Right atrium auricular region (tissue), 2 donors: ENCODE measurements around the gene TBC1D30. TPM values are rescaled to one million over a fixed set of nuclear protein-coding genes. Genes with fewer than 3 reads are reported as not detected.
A peak's percentile ranks its signal among the peaks of the same experiment; 100 is the strongest.
"Not testable (repeated sequence)": the region's sequence is repeated elsewhere in the genome, so short reads cannot be mapped to it uniquely, and the experiment has no call there.

ENCODE experiments used
- DNase-seq: peaks from one replicate; pipeline ENCODE4 v3.0.0-alpha.2; 2019; ENCODE audit warnings: low spot score
- H3K27ac ChIP-seq, 2 donors: fragments of 200-600 bp; sonication (generic); 1 replicate in 1 of 2; 2 replicates in 1 of 2; pipeline ENCODE4 v1.5.1; 2016 to 2019
- H3K27me3 ChIP-seq, 2 donors: fragments of 200-600 bp; sonication (generic); one replicate each; pipeline versions ENCODE4 v1.5.1 to v1.6.0; 2017 to 2019
- H3K36me3 ChIP-seq: fragments of 200-600 bp; sonication (generic); one replicate; pipeline ENCODE4 v1.5.1; 2016
- H3K4me1 ChIP-seq, 2 donors: fragments of 200-600 bp; sonication (generic); one replicate each; pipeline versions ENCODE4 v1.5.1 to v1.6.0; 2017 to 2019
- H3K4me3 ChIP-seq, 2 donors: fragments of 200-600 bp; sonication (generic); 1 replicate in 1 of 2; 2 replicates in 1 of 2; pipeline ENCODE4 v1.5.1; 2017 to 2019; ENCODE audit warnings: mild to moderate bottlenecking in 1 of 2, moderate library complexity in 1 of 2
- H3K9me3 ChIP-seq, 2 donors: fragments of 200-600 bp; sonication (generic); one replicate each; pipeline ENCODE4 v1.5.1; 2019
- CTCF ChIP-seq, 2 donors: fragments of 200-600 bp; sonication (generic); IDR thresholded peaks; one replicate each; pipeline ENCODE4 v1.5.1; 2019; ENCODE audit warnings: antibody characterized with exemption in 2 of 2
- total RNA-seq, 2 donors: library from RNA; depleted of rRNA; stranded (reverse); fragments of >200 nt; gene quantifications; one replicate each; pipeline ENCODE4 v1.1.0, GENCODE V29; 2016

Gene TBC1D30
- 1 to 10 TPM in 1 of 2 donors, under 1 TPM in 1; 0.48 to 3.3 TPM for total RNA-seq

GRCh38 chr12:64824500-64825142 is at the start of gene TBC1D30:
Gene TBC1D30 (plus strand): TSS chr12:64824647. CDS start chr12:64824880, 233 bp downstream.
- H3K27ac ChIP-seq = no peak within 1 kb of the TSS
- no peaks in the 10 kb centered on the region for H3K36me3 ChIP-seq
- H3K27me3 ChIP-seq = peaks cover 6 to 12% of the 10 kb centered on the region in 2 donors
- H3K9me3 ChIP-seq = peaks cover 0 to 12% of the 10 kb centered on the region in 2 donors
- peak within 1 kb of the TSS; percentile 32 to 54 for H3K4me3 ChIP-seq
- DNase-seq = no peak
- no peak for TF ChIP-seq CTCF (IDR thresholded peaks at IDR 0.05)
- H3K4me1 ChIP-seq = peaks cover 0 to 23% of the 10 kb centered on the region in 2 donors

- H3K4me3 ChIP-seq, H3K27ac ChIP-seq, H3K27me3 ChIP-seq, H3K4me1 ChIP-seq, H3K36me3 ChIP-seq, DNase-seq: not testable (repeated sequence)
- peaks cover 0 to 20% of the 10 kb centered on the region in 2 donors for H3K9me3 ChIP-seq
These were observed 49.2 kb upstream of the TBC1D30 start for GRCh38 chr12:64775147-64775736.

- no peak for TF ChIP-seq CTCF (IDR thresholded peaks at IDR 0.05)
- H3K27me3 ChIP-seq = no peaks in the 10 kb centered on the region
- peaks cover 0 to 28% of the 10 kb centered on the region in 2 donors for H3K4me1 ChIP-seq
- H3K9me3 ChIP-seq = peaks cover 0 to 19% of the 10 kb centered on the region in 2 donors
- H3K4me3 ChIP-seq = no peak overlapping the region
- H3K27ac ChIP-seq = peak overlapping the region in 1 of 2 donors; percentile 35
- no peaks in the 10 kb centered on the region for H3K36me3 ChIP-seq
- DNase-seq = no peak
These were observed 45.0 kb upstream of the TBC1D30 start for GRCh38 chr12:64779354-64779974.

- DNase-seq = no peak
- H3K36me3 ChIP-seq = no peaks in the 10 kb centered on the region
- peaks cover 0 to 12% of the 10 kb centered on the region in 2 donors for H3K9me3 ChIP-seq
- H3K4me1 ChIP-seq = peaks cover 0 to 28% of the 10 kb centered on the region in 2 donors
- no peaks in the 10 kb centered on the region for H3K27me3 ChIP-seq
- H3K27ac ChIP-seq = peak overlapping the region; percentile 2 to 35
- TF ChIP-seq CTCF (IDR thresholded peaks at IDR 0.05) = no peak
- H3K4me3 ChIP-seq = peak overlapping the region; percentile 44 to 70
These were observed 44.3 kb upstream of the TBC1D30 start for GRCh38 chr12:64780132-64780530.

- H3K27ac ChIP-seq = peak overlapping the region; percentile 2 to 35
- peaks cover 0 to 28% of the 10 kb centered on the region in 2 donors for H3K4me1 ChIP-seq
- no peak for DNase-seq
- no peaks in the 10 kb centered on the region for H3K36me3 ChIP-seq
- no peaks in the 10 kb centered on the region for H3K27me3 ChIP-seq
- TF ChIP-seq CTCF (IDR thresholded peaks at IDR 0.05) = peak in 1 of 2 donors; percentile 18
- H3K9me3 ChIP-seq = peaks cover 0 to 8% of the 10 kb centered on the region in 2 donors
- peak overlapping the region; percentile 44 to 70 for H3K4me3 ChIP-seq
These were observed 43.7 kb upstream of the TBC1D30 start for GRCh38 chr12:64780531-64781279.
